Measurements from ENCODE around the gene FER. TPM values are rescaled to one million over a fixed set of nuclear protein-coding genes. Genes with fewer than 3 reads are reported as not detected.
"Not testable (repeated sequence)": the region's sequence is repeated elsewhere in the genome, so short reads cannot be mapped to it uniquely, and the experiment has no call there.

FER gene
- total RNA-seq, 1 experiment from 2014 or later, result 19.4 TPM

DNA sequence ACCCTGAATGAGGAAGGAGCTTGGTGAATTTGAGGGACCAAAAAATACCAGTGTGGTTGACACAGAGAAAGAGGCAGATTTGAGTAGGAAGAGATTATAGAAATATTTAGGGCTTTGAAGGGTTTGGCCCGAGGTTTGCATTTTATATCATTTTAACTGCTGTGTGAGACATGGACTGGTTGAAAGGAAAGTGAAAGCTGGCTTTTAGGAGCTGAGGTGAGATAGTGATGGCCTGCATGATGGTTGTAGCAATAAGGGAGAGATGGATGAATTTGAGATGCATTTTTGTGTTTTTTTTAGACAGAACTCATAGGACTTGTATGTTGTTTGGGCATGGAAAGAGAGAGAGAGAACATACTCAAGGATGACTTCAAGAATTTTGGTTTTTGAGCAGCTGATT, 21.7 kb downstream of the FER start:
- peaks cover 6% of the 10 kb centered on the region; the same call in 1 of the 2 replicates for H3K36me3 ChIP-seq (ENCODE audit: low read depth, low read length)
- H3K27ac ChIP-seq (ENCODE audit: low read length), result no peak overlapping the region
- H3K9ac ChIP-seq (ENCODE audit: low read length), result no peak overlapping the region
- intact Hi-C loops (cut with micrococcal nuclease), result no loop called here
- no peak for TF ChIP-seq EZH2phosphoT487 (IDR thresholded peaks at IDR 0.05; ENCODE audit: borderline replicate concordance, low read length)
- no peak for TF ChIP-seq EZH2 (IDR thresholded peaks at IDR 0.05; ENCODE audit: low read length, unreplicated experiment)
- H2AFZ ChIP-seq (ENCODE audit: low read length), result no peak overlapping the region
- no peak overlapping the region for H3K4me2 ChIP-seq (ENCODE audit: low read length)
- no TSS peak for BruUV-seq (replicated peaks)
- no peaks in the 10 kb centered on the region for H3K27me3 ChIP-seq (ENCODE audit: low read length)
- no peaks in the 10 kb centered on the region for H4K20me1 ChIP-seq (ENCODE audit: low read length)
- H3K4me3 ChIP-seq (ENCODE audit: low read length), result no peak overlapping the region
- no peaks in the 10 kb centered on the region for H3K9me3 ChIP-seq (ENCODE audit: low read length)
- ATAC-seq (no peak), DNase-seq (no peak)
- no peaks in the 10 kb centered on the region for H3K9me2 ChIP-seq (replicated peaks; ENCODE audit: low read length)
- ChIA-PET CTCF (interaction anchor here (0.6 kb wide), 1 partner anchor 114 kb away, joined by 3 read pairs; no protein-coding TSS in a partner anchor), POLR2A (ENCODE audit: unreplicated experiment) (no interaction called here)
- H3K79me2 ChIP-seq (ENCODE audit: low read length), result peaks cover 26% of the 10 kb centered on the region; the same call in 1 of the 2 replicates
- H3F3A ChIP-seq (ENCODE audit: low read length, unreplicated experiment), result no peaks in the 10 kb centered on the region
- H3K4me1 ChIP-seq (ENCODE audit: insufficient read depth, low read length), result 0 out of 2 replicates have a peak, but pooled peaks cover 6% of the 10 kb centered on the region

DNA sequence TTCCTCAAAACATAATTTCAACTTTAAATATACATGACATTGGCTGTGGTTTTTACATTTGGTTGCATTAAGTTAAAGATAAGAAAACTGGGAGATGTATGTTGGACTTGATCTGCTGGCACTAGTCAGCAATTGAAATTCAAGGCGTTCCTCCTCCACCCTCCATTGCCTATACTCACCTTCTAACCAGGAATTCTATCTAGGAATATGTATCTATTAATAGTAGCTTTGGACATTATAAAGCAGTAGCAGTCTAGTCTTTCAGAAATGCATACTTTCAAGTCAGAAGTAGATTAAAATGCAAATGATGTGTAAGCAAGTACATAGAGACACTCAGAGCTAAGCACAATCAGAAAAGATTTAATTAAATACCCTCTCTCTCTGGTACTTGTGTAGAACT, 24.9 kb downstream of the FER start:
- no peak overlapping the region for H3K4me3 ChIP-seq (ENCODE audit: low read length)
- TF ChIP-seq EZH2 (IDR thresholded peaks at IDR 0.05; ENCODE audit: low read length, unreplicated experiment) (no peak), EZH2phosphoT487 (IDR thresholded peaks at IDR 0.05; ENCODE audit: borderline replicate concordance, low read length) (no peak)
- TF ChIP-seq, protein P1, sequence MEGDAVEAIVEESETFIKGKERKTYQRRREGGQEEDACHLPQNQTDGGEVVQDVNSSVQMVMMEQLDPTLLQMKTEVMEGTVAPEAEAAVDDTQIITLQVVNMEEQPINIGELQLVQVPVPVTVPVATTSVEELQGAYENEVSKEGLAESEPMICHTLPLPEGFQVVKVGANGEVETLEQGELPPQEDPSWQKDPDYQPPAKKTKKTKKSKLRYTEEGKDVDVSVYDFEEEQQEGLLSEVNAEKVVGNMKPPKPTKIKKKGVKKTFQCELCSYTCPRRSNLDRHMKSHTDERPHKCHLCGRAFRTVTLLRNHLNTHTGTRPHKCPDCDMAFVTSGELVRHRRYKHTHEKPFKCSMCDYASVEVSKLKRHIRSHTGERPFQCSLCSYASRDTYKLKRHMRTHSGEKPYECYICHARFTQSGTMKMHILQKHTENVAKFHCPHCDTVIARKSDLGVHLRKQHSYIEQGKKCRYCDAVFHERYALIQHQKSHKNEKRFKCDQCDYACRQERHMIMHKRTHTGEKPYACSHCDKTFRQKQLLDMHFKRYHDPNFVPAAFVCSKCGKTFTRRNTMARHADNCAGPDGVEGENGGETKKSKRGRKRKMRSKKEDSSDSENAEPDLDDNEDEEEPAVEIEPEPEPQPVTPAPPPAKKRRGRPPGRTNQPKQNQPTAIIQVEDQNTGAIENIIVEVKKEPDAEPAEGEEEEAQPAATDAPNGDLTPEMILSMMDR (conservative IDR thresholded peaks at IDR 0.05; ENCODE audit: low read depth, low read length), result no peak
- H3K4me1 ChIP-seq (ENCODE audit: insufficient read depth, low read length), result no peaks in the 10 kb centered on the region
- ChIA-PET POLR2A (ENCODE audit: unreplicated experiment) (interaction anchor here (0.5 to 0.6 kb wide), 2 partner anchors 17 to 75 kb away, joined by 3 to 8 read pairs; no protein-coding TSS in a partner anchor), CTCF (no interaction called here)
- no peak for DNase-seq
- H3K9me2 ChIP-seq (replicated peaks; ENCODE audit: low read length), result no peaks in the 10 kb centered on the region
- H4K20me1 ChIP-seq (ENCODE audit: low read length), result no peaks in the 10 kb centered on the region
- H3K36me3 ChIP-seq (ENCODE audit: low read depth, low read length), result peaks cover 10% of the 10 kb centered on the region
- no peak overlapping the region for H3K4me2 ChIP-seq (ENCODE audit: low read length)
- no peaks in the 10 kb centered on the region for H3F3A ChIP-seq (ENCODE audit: low read length, unreplicated experiment)
- H3K9me3 ChIP-seq (ENCODE audit: low read length), result 0 out of 2 replicates have a peak, but pooled peaks cover 4% of the 10 kb centered on the region
- no peak for ATAC-seq
- no peaks in the 10 kb centered on the region for H3K27me3 ChIP-seq (ENCODE audit: low read length)
- no peak overlapping the region for H3K9ac ChIP-seq (ENCODE audit: low read length)
- no peak overlapping the region for H2AFZ ChIP-seq (ENCODE audit: low read length)
- H3K27ac ChIP-seq (ENCODE audit: low read length), result no peak overlapping the region
- no TSS peak for BruUV-seq (replicated peaks)
- H3K79me2 ChIP-seq (ENCODE audit: low read length), result peaks cover 42% of the 10 kb centered on the region
- intact Hi-C loops (cut with micrococcal nuclease), result no loop called here

DNA sequence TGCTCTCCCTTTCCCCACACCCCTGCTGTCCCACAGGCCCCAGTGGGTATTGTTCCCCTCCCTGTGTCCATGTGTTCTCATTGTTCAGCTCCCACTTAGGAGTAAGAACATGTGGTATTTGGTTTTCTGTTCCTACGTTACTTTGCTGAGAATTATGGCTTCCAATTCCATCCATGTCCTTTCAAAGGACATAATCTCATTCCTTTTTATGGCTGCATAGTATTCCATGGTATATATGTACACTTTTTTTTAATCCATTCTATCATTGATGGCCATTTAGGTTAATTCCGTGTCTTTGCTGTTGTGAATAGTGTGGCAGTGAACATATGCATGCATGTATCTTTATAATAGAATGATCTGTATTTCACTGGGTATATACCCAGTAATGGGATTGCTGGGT, 25.6 kb downstream of the FER start:
- TF ChIP-seq EZH2 (IDR thresholded peaks at IDR 0.05; ENCODE audit: low read length, unreplicated experiment) (no peak), EZH2phosphoT487 (IDR thresholded peaks at IDR 0.05; ENCODE audit: borderline replicate concordance, low read length) (no peak)
- TF ChIP-seq, protein P1 (conservative IDR thresholded peaks at IDR 0.05; ENCODE audit: low read depth, low read length), result no peak
- H3K79me2 ChIP-seq (ENCODE audit: low read length), result peaks cover 43% of the 10 kb centered on the region

DNA sequence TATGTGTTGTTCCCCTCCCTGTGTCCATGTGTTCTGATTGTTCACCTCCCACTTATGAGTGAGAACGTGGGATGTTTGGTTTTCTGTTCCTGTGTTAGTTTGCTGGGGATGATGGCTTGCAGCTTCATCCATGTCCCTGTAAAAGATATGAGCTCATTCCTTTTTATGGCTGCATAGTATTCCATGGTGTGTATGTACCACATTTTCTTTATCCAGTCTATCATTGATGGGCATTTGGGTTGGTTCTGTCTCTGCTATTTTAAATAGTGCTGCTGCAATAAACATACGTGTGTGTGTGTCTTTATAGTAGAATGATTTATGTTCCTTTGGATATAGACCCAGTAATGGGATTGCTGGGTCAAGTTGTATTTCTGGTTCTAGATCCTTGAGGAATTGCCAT, 26.4 kb downstream of the FER start:
- POLR2A ChIA-PET (ENCODE audit: unreplicated experiment); H3K27me3 ChIP-seq (ENCODE audit: low read length); H3K9ac ChIP-seq (ENCODE audit: low read length); H3K4me3 ChIP-seq (ENCODE audit: low read length); H3K4me1 ChIP-seq (ENCODE audit: insufficient read depth, low read length); DNase-seq; ATAC-seq; CTCF ChIA-PET; BruUV-seq (replicated peaks); H3K9me2 ChIP-seq (replicated peaks; ENCODE audit: low read length); H3F3A ChIP-seq (ENCODE audit: low read length, unreplicated experiment); H3K4me2 ChIP-seq (ENCODE audit: low read length); H2AFZ ChIP-seq (ENCODE audit: low read length); H3K27ac ChIP-seq (ENCODE audit: low read length); H4K20me1 ChIP-seq (ENCODE audit: low read length): not testable (repeated sequence)
- intact Hi-C loops (cut with micrococcal nuclease), result loop anchor here (2.0 kb wide), 1 partner anchor 19 kb away; no protein-coding TSS in a partner anchor
- Histone ChIP-seq H3K79me2 (ENCODE audit: low read length) (peaks cover 50% of the 10 kb centered on the region), H3K9me3 (ENCODE audit: low read length) (peaks cover 16% of the 10 kb centered on the region; the same call in 1 of the 2 replicates), H3K36me3 (ENCODE audit: low read depth, low read length) (peaks cover 24% of the 10 kb centered on the region)

More for the DNA sequence above, 25.6 kb downstream of the FER start:
- no TSS peak for BruUV-seq (replicated peaks)
- Histone ChIP-seq H3K4me1 (ENCODE audit: insufficient read depth, low read length) (no peaks in the 10 kb centered on the region), H3K36me3 (ENCODE audit: low read depth, low read length) (peaks cover 17% of the 10 kb centered on the region), H3K27ac (ENCODE audit: low read length) (no peak overlapping the region), H3K4me2 (ENCODE audit: low read length) (no peak overlapping the region), H3K4me3 (ENCODE audit: low read length) (no peak overlapping the region), H4K20me1 (ENCODE audit: low read length) (no peaks in the 10 kb centered on the region), H3K9me3 (ENCODE audit: low read length) (peaks cover 8% of the 10 kb centered on the region; the same call in 1 of the 2 replicates), H3K9me2 (replicated peaks; ENCODE audit: low read length) (no peaks in the 10 kb centered on the region), H2AFZ (ENCODE audit: low read length) (no peak overlapping the region), H3K9ac (ENCODE audit: low read length) (no peak overlapping the region), H3K27me3 (ENCODE audit: low read length) (no peaks in the 10 kb centered on the region), H3F3A (ENCODE audit: low read length, unreplicated experiment) (no peaks in the 10 kb centered on the region)
- DNase-seq, result no peak
- ATAC-seq, result no peak
- intact Hi-C loops (cut with micrococcal nuclease), result no loop called here
- ChIA-PET CTCF (no interaction called here), POLR2A (ENCODE audit: unreplicated experiment) (no interaction called here)

DNA sequence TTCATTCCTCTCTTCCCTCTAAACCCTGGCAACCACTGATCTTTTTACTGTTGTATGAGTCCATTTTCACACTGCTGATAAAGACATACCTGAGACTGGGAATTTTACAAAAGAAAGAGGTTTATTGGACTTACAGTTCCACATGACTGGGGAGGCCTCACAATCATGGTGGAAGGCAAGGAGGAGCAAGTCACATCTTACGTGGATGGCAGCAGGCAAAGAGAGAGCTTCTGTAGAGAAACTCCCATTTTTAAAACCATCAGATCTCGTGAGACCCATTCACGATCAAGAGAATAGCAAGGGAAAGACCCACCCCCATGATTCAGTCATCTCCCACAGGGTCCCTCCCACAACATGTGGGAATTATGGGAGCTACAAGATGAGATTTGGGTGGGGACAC, 29.9 kb downstream of the FER start:
- H3F3A ChIP-seq (ENCODE audit: low read length, unreplicated experiment); intact Hi-C loops (cut with micrococcal nuclease); H2AFZ ChIP-seq (ENCODE audit: low read length); DNase-seq; H3K9ac ChIP-seq (ENCODE audit: low read length); POLR2A ChIA-PET (ENCODE audit: unreplicated experiment); H3K4me2 ChIP-seq (ENCODE audit: low read length); ATAC-seq; H3K4me3 ChIP-seq (ENCODE audit: low read length); H3K4me1 ChIP-seq (ENCODE audit: insufficient read depth, low read length); H3K27me3 ChIP-seq (ENCODE audit: low read length); H3K9me2 ChIP-seq (replicated peaks; ENCODE audit: low read length); BruUV-seq (replicated peaks); H4K20me1 ChIP-seq (ENCODE audit: low read length); CTCF ChIA-PET; H3K27ac ChIP-seq (ENCODE audit: low read length): not testable (repeated sequence)
- H3K79me2 ChIP-seq (ENCODE audit: low read length), result peaks cover 77% of the 10 kb centered on the region
- H3K36me3 ChIP-seq (ENCODE audit: low read depth, low read length), result peaks cover 31% of the 10 kb centered on the region
- H3K9me3 ChIP-seq (ENCODE audit: low read length), result peaks cover 19% of the 10 kb centered on the region; the same call in 1 of the 2 replicates
